ENCODE measurements around the gene KCTD1.

KCTD1 gene

GRCh38 chr18:26548415-26549262 lies at the start of gene KCTD1:
Gene KCTD1, minus strand, starts transcription at chr18:26548553. Its CDS starts 17 bp downstream, at chr18:26548536.
- peaks cover 20% of the 10 kb centered on the region for H3K4me1 ChIP-seq (ENCODE audit: control insufficient read depth, insufficient read depth, low read length)
- no peaks in the 10 kb centered on the region for H3K36me3 ChIP-seq (ENCODE audit: control insufficient read depth, insufficient read depth, low read length)
- H3K4me3 ChIP-seq (ENCODE audit: low read length): peak within 1 kb of the TSS; percentile 52
- H3K9ac ChIP-seq (ENCODE audit: low read length): peak within 1 kb of the TSS; percentile 80
- peaks cover 21% of the 10 kb centered on the region for H3K27me3 ChIP-seq (ENCODE audit: control insufficient read depth, insufficient read depth, low read length)
- H3K9me3 ChIP-seq (ENCODE audit: control insufficient read depth, low read length): no peaks in the 10 kb centered on the region

- Histone ChIP-seq H3K4me3 (ENCODE audit: low read length) (no peak overlapping the region), H3K4me1 (ENCODE audit: control insufficient read depth, insufficient read depth, low read length) (no peaks in the 10 kb centered on the region), H3K36me3 (ENCODE audit: control insufficient read depth, insufficient read depth, low read length) (no peaks in the 10 kb centered on the region), H3K27me3 (ENCODE audit: control insufficient read depth, insufficient read depth, low read length) (no peaks in the 10 kb centered on the region), H3K9ac (ENCODE audit: low read length) (no peak overlapping the region), H3K9me3 (ENCODE audit: control insufficient read depth, low read length) (no peaks in the 10 kb centered on the region)
These were observed 45.3 kb upstream of the KCTD1 start for GRCh38 chr18:26593365-26594320.

- peaks cover 10% of the 10 kb centered on the region for H3K4me1 ChIP-seq (ENCODE audit: control insufficient read depth, insufficient read depth, low read length)
- no peak overlapping the region for H3K9ac ChIP-seq (ENCODE audit: low read length)
- no peaks in the 10 kb centered on the region for H3K9me3 ChIP-seq (ENCODE audit: control insufficient read depth, low read length)
- H3K27me3 ChIP-seq (ENCODE audit: control insufficient read depth, insufficient read depth, low read length): no peaks in the 10 kb centered on the region
- no peak overlapping the region for H3K4me3 ChIP-seq (ENCODE audit: low read length)
- no peaks in the 10 kb centered on the region for H3K36me3 ChIP-seq (ENCODE audit: control insufficient read depth, insufficient read depth, low read length)
These were observed 36.4 kb upstream of the KCTD1 start for GRCh38 chr18:26584745-26585144.

GRCh38 chr18:26579941-26580618 lies 31.7 kb upstream of the KCTD1 start:
- H3K4me3 ChIP-seq (ENCODE audit: low read length): no peak overlapping the region
- H3K27me3 ChIP-seq (ENCODE audit: control insufficient read depth, insufficient read depth, low read length): peaks cover 2% of the 10 kb centered on the region
- no peaks in the 10 kb centered on the region for H3K9me3 ChIP-seq (ENCODE audit: control insufficient read depth, low read length)
- peaks cover 19% of the 10 kb centered on the region for H3K4me1 ChIP-seq (ENCODE audit: control insufficient read depth, insufficient read depth, low read length)
- no peaks in the 10 kb centered on the region for H3K36me3 ChIP-seq (ENCODE audit: control insufficient read depth, insufficient read depth, low read length)
- no peak overlapping the region for H3K9ac ChIP-seq (ENCODE audit: low read length)

- Histone ChIP-seq H3K36me3 (ENCODE audit: control insufficient read depth, insufficient read depth, low read length) (no peaks in the 10 kb centered on the region), H3K9me3 (ENCODE audit: control insufficient read depth, low read length) (no peaks in the 10 kb centered on the region), H3K4me3 (ENCODE audit: low read length) (peak overlapping the region; percentile 27), H3K9ac (ENCODE audit: low read length) (peak overlapping the region; percentile 58), H3K4me1 (ENCODE audit: control insufficient read depth, insufficient read depth, low read length) (peaks cover 23% of the 10 kb centered on the region), H3K27me3 (ENCODE audit: control insufficient read depth, insufficient read depth, low read length) (peaks cover 3% of the 10 kb centered on the region)
These were observed 27.5 kb upstream of the KCTD1 start for GRCh38 chr18:26575865-26576217.

GRCh38 chr18:26574958-26575864 lies 26.9 kb upstream of the KCTD1 start:
- Histone ChIP-seq H3K4me3 (ENCODE audit: low read length) (peak overlapping the region; percentile 27), H3K4me1 (ENCODE audit: control insufficient read depth, insufficient read depth, low read length) (peaks cover 16% of the 10 kb centered on the region), H3K36me3 (ENCODE audit: control insufficient read depth, insufficient read depth, low read length) (no peaks in the 10 kb centered on the region), H3K9ac (ENCODE audit: low read length) (peak overlapping the region; percentile 58), H3K27me3 (ENCODE audit: control insufficient read depth, insufficient read depth, low read length) (peaks cover 3% of the 10 kb centered on the region), H3K9me3 (ENCODE audit: control insufficient read depth, low read length) (no peaks in the 10 kb centered on the region)

GRCh38 chr18:26568926-26569665 lies 20.7 kb upstream of the KCTD1 start:
- H3K4me1 ChIP-seq (ENCODE audit: control insufficient read depth, insufficient read depth, low read length): peaks cover 9% of the 10 kb centered on the region
- H3K9ac ChIP-seq (ENCODE audit: low read length): no peak overlapping the region

GRCh38 chr18:26568513-26568912 lies 20.2 kb upstream of the KCTD1 start:
- no peaks in the 10 kb centered on the region for H3K9me3 ChIP-seq (ENCODE audit: control insufficient read depth, low read length)
- H3K4me3 ChIP-seq (ENCODE audit: low read length): no peak overlapping the region
- H3K27me3 ChIP-seq (ENCODE audit: control insufficient read depth, insufficient read depth, low read length): peaks cover 3% of the 10 kb centered on the region
- H3K9ac ChIP-seq (ENCODE audit: low read length): no peak overlapping the region
- peaks cover 9% of the 10 kb centered on the region for H3K4me1 ChIP-seq (ENCODE audit: control insufficient read depth, insufficient read depth, low read length)
- no peaks in the 10 kb centered on the region for H3K36me3 ChIP-seq (ENCODE audit: control insufficient read depth, insufficient read depth, low read length)

More at GRCh38 chr18:26568926-26569665, 20.7 kb upstream of the KCTD1 start:
- Histone ChIP-seq H3K4me3 (ENCODE audit: low read length) (no peak overlapping the region), H3K36me3 (ENCODE audit: control insufficient read depth, insufficient read depth, low read length) (no peaks in the 10 kb centered on the region), H3K27me3 (ENCODE audit: control insufficient read depth, insufficient read depth, low read length) (peaks cover 3% of the 10 kb centered on the region), H3K9me3 (ENCODE audit: control insufficient read depth, low read length) (no peaks in the 10 kb centered on the region)

GRCh38 chr18:26566874-26567555 lies 18.7 kb upstream of the KCTD1 start:
- no peaks in the 10 kb centered on the region for H3K36me3 ChIP-seq (ENCODE audit: control insufficient read depth, insufficient read depth, low read length)
- peaks cover 3% of the 10 kb centered on the region for H3K27me3 ChIP-seq (ENCODE audit: control insufficient read depth, insufficient read depth, low read length)
- H3K4me1 ChIP-seq (ENCODE audit: control insufficient read depth, insufficient read depth, low read length): peaks cover 9% of the 10 kb centered on the region
- no peaks in the 10 kb centered on the region for H3K9me3 ChIP-seq (ENCODE audit: control insufficient read depth, low read length)
- H3K9ac ChIP-seq (ENCODE audit: low read length): no peak overlapping the region
- no peak overlapping the region for H3K4me3 ChIP-seq (ENCODE audit: low read length)

- Histone ChIP-seq H3K27me3 (ENCODE audit: control insufficient read depth, insufficient read depth, low read length) (peaks cover 3% of the 10 kb centered on the region), H3K9ac (ENCODE audit: low read length) (no peak overlapping the region), H3K4me1 (ENCODE audit: control insufficient read depth, insufficient read depth, low read length) (peaks cover 9% of the 10 kb centered on the region), H3K4me3 (ENCODE audit: low read length) (no peak overlapping the region), H3K36me3 (ENCODE audit: control insufficient read depth, insufficient read depth, low read length) (no peaks in the 10 kb centered on the region), H3K9me3 (ENCODE audit: control insufficient read depth, low read length) (no peaks in the 10 kb centered on the region)
These were observed 17.2 kb upstream of the KCTD1 start for GRCh38 chr18:26565514-26565913.

Measured in mucosa of stomach (tissue), 1 donor.